ENCODE measurements around the gene ADAMTS4.

The ADAMTS4 gene

GRCh38 chr1:161171696-161172095, 27.2 kb downstream of the ADAMTS4 start:
- no peak for DNase-seq

- no peak for DNase-seq
Measured at GRCh38 chr1:161171191-161171590, 27.7 kb downstream of the ADAMTS4 start.

- no peak for DNase-seq
Measured at GRCh38 chr1:161168906-161169305, 29.9 kb downstream of the ADAMTS4 start.

GRCh38 chr1:161166669-161167548, 31.9 kb downstream of the ADAMTS4 start:
- no peak for DNase-seq

DNA sequence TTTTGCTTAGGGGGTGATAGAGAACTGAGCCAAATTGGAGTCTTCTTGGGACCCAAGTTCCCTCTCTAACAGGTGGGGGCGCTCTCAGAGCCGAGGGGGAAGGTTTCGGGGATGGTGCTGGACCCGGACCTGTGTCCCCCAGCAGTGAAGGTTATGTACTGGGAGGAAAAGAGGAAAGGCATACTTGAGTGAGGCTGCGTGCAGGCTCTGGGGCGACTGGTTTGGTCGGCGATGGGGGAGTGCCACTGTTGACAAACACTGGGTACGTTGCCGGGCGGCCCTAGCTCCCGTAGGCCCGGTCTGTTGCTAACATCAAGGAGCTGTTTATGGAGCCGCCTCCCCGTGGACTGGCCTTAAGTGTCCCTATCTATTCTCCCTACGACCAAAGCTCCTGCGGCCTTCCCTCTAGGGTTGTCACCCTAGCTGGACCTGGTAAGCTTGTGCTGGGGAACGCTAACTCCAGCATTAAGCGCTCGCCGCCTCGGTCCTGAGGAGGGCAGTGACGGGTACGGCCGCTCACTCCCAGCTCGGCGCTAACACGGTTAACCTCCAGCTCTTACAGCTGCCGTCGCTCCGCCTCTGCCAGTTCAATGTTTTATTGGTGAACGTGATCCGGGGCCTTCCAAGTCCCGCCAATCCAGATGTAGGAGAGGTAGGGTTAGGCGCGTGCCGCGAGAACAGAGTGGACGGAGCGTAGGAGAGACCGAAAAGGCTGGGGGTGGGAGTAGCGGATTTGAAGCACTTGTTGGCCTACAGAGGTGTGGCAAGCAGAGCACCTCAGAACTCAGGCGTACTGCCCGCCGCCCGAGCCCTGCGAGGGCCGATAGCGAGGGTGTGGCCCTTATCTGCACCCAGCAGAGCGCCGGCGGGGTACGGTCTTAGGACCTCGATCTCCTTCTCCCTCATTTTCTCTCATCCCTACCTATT, 32.8 kb downstream of the ADAMTS4 start, which contains the start of gene PPOX:
Gene PPOX (plus strand): TSS at position 685 of the 927 bp plus-strand sequence. CDS start 422 bp downstream, outside the sequence.
- DNase-seq, result peak; percentile 95

DNA sequence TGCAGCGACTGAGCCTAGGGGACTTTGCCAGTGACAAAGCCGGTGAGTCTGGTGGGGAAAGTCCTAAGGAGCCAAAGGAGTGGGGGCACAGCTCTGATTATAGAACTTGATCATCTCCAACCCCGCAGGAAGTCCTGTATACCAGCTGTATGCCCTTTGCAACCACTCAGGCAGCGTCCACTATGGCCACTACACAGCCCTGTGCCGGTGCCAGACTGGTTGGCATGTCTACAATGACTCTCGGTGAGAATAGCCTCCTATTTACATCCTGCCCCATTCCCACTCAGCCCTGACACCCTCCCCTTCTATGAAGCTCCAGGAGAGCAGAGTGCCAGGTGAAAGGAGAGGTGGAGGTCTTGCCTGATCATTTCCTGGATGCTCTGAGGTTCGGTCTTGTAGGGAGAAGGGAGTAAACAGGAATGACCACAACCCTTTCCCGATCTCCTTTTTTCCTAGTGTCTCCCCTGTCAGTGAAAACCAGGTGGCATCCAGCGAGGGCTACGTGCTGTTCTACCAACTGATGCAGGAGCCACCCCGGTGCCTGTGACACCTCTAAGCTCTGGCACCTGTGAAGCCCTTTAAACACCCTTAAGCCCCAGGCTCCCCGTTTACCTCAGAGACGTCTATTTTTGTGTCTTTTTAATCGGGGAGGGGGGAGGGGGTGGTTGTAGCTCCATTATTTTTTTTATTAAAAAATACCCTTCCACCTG, 33.8 kb downstream of the ADAMTS4 start:
- no peak for DNase-seq

GRCh38 chr1:161163793-161164192, 35.1 kb downstream of the ADAMTS4 start:
- no peak for DNase-seq

DNA sequence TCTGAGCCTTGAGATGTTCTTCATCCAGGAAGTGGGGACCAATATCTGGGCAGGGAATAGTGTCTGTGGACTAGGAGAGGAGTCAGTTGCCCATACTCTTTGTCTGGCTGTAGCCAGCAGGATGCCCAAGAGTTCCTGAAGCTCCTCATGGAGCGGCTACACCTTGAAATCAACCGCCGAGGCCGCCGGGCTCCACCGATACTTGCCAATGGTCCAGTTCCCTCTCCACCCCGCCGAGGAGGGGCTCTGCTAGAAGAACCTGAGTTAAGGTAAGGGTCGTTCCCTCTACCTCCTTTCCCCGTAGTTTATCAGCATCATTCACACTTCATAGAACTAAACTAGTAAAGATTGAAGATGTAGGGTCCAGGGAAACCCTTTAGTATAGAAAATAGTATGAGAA, 36.0 kb downstream of the ADAMTS4 start:
- DNase-seq, result no peak

- no peak for DNase-seq
Measured at GRCh38 chr1:161162052-161162451, 36.8 kb downstream of the ADAMTS4 start.

- no peak for DNase-seq
Measured at GRCh38 chr1:161161652-161162051, 37.2 kb downstream of the ADAMTS4 start.

- DNase-seq, result no peak
Measured at GRCh38 chr1:161160671-161161145, 38.1 kb downstream of the ADAMTS4 start.

DNA sequence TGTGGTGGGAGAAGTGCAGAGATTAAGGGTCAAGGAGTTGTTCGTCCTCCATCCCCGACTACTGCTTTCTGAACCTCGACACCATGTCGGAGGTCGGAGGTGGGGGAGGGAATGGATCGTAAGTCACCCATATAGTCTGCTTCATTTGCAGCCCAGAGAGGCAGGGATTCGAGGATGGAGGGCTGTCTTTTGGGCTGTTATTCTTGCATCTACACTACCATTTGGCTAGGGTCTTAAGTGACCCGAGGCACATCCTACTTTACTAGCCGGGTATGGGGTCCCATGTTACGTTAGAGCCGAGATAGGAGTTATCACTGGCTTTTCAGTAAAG, 39.0 kb downstream of the ADAMTS4 start:
- no peak for DNase-seq

DNA sequence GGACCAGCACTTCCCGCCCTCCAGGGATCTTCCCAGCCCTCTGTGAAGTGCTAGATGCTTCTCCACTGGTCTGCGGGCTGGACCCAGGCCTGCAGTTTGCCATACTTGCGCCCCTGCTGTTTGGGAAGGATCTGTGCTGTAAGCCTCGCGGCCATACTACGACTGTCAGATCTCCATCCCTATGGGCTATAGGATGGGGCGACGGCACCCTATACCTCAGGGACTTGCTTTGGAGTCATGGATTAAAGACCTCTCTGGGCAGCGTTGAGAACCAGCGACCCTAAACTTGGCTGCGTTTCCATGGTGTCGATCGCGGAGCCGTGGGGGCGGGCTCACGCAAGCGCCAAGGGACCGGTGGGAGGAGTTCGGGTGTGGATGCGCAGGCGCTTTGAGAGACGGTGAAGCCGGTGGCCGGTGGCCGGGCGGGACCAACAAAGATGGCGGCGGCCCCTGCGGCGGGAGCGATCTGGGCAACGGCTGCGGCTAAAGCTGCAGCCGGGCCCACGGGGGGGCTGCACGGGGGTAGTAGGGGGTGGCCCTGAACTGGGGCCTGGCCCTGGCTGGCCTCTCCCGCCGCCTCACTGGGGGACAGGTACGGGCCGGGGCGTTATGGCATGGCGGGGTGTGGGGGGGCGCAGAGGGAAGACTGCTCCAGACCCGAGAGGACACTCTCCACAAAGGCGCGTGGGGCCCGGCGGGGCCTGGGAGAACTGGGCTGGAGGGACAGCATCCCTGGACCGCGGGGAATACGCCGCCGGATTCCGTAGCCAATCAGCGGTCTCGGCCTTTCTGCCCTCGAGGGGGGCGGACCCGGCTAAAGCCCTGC, 39.6 kb downstream of the ADAMTS4 start, which contains the start of gene USP21:
Gene USP21 (plus strand): TSS at position 414 of the 826 bp plus-strand sequence. CDS start 1,141 bp downstream, outside the sequence.
- peak; percentile 94 for DNase-seq

DNA sequence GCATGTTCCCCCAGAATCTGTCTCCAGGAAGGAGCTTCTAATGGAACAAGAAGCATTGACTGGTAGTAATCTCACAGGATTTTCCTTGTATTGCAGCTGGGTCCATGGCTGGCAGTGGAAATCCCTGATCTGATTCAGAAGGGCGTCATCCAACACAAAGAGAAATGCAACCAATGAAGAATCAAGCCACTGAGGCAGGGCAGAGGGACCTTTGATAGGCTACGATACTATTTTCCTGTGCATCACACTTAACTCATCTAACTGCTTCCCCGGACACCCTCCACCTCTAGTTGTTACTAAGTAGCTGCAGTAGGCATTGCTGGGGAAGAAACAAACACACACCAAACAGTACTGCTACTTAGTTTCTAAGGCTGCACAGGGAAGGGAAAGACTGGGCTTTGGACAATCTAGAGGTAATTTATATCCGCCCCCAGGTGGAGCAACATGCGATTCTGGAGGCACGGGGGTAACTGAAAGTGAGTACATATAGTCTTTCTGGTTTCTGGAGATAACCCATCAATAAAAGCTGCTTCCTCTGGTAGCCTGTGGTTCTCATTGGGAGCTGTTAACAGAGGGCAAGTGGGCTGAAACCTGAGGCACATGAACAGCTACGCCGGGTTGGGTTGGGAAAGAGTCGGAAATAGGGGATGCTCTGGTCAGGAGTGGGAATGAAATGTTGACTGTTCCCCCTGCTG, 40.4 kb downstream of the ADAMTS4 start:
- DNase-seq, result no peak

- no peak for DNase-seq
Measured at GRCh38 chr1:161157867-161158266, 41.0 kb downstream of the ADAMTS4 start.

DNA sequence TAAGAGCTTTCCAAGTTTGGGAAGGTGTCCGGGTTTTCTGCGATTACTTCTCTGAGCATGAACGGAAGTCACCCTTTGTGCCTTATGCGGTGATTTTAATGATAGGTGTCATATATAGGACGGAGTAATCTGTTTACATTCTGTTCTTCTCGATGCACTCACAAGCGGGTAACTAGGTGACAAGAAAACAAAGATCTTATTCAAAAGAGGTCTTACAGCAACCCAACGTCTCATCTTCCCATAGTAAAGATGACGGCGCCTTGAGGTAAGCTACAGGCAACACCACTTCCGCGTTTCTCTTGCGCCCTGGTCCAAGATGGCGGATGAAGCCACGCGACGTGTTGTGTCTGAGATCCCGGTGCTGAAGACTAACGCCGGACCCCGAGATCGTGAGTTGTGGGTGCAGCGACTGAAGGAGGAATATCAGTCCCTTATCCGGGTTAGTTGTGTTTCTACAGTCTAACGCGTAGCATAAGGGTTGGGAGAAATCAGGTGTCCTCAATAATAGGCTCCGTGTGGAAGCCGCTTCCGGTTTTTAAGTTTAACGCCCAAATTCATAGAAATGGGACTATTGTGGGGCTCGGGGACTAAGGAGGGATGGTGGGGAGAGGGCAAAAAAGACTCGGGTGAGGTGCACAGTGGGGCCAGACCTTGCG, 45.0 kb downstream of the ADAMTS4 start, which contains the start of gene UFC1:
Gene UFC1 (plus strand): TSS at position 297 of the 656 bp plus-strand sequence. CDS start 20 bp downstream, at position 317.
- DNase-seq, result peak; percentile 91

- DNase-seq, result no peak
Measured at GRCh38 chr1:161153176-161153575, 45.7 kb downstream of the ADAMTS4 start.

- DNase-seq, result no peak
Measured at GRCh38 chr1:161145832-161146231, 53.0 kb downstream of the ADAMTS4 start.

DNA sequence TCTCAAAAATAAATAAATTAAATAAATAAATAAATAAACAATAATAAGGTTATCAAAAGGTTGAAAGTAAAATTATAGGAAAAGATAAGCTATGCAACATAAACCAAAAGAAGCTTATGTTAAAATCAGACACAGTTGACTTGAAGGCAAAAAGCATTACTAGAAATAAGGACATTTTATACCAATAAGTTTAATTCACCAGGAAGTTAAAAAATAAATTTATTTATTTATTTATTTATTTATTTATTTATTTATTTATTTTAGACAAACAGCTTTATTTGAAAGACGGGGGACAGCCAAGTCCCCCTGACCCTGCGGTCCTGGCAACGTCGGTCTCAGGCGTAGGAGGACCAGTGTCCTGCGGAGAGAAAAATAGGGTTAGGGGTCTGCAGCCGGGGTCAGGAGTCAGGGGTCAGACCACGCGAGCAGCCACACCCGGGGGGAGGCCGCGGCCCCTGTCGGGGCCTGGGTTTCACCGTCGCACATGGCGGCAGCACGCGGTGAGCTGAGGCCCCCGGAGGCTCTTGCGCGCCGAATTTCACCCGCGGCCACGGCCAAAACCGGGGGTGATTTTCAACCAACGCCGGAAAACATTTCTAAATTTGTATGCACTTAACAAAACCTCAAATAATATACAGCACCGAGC, 58.0 kb downstream of the ADAMTS4 start:
- DNase-seq, result no peak

DNA sequence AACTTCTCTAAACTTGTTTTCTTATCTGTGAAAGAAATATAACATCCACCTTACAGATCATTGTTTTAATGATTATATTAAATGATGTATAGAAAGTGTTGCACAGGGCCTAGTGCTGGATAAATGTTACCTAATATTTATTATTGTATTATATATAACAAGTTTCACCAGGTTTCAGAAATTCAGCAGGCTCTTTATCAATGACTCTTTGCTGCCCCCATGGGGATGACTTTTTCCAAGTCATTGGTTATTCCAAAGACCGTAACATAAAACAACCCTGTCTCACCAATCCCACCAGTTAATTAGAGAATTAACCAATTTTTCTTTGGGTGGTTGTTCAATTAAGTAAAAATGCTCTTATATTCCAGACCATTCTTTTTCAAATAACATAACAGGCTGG, 59.1 kb downstream of the ADAMTS4 start:
- DNase-seq, result peak; percentile 68
